Gastrocnemius medialis (tissue), 4 donors: ENCODE data around the gene C2CD4A. TPM values are rescaled to one million over a fixed set of nuclear protein-coding genes. Genes with fewer than 3 reads are reported as not detected.

Experiments used
- ATAC-seq, 2 donors: fragments of 150-250 bp; one replicate each; pipeline ENCODE4 v1.9.1; 2016
- DNase-seq, 2 donors: peaks; one replicate each; pipeline ENCODE4 v3.0.0-alpha.2; 2019
- H3K27ac ChIP-seq, 4 donors: fragments of 200-600 bp; sonication (generic); 1 replicate in 1 of 4; 2 replicates in 3 of 4; pipeline ENCODE4 v1.5.1; 2016 to 2018; ENCODE audit warnings: mild to moderate bottlenecking in 2 of 4, moderate library complexity in 1 of 4
- H3K27me3 ChIP-seq, 3 donors: fragments of 200-600 bp; sonication (generic) in 2 of 3; 1 replicate in 1 of 3; 2 replicates in 2 of 3; pipeline versions ENCODE4 v1.5.1 to v1.6.0; 2016 to 2019; ENCODE audit warnings: mild to moderate bottlenecking in 1 of 3, moderate library complexity in 1 of 3
- H3K36me3 ChIP-seq, 2 donors: fragments of 200-600 bp; sonication (generic) in 1 of 2; one replicate each; pipeline ENCODE4 v1.5.1; 2017 to 2018
- H3K4me1 ChIP-seq, 2 donors: fragments of 200-600 bp; sonication (generic) in 1 of 2; one replicate each; pipeline ENCODE4 v1.5.1; 2016 to 2017; ENCODE audit warnings: mild to moderate bottlenecking in 2 of 2
- H3K4me3 ChIP-seq, 4 donors: fragments of 200-600 bp; sonication (generic) in 3 of 4; 1 replicate in 1 of 4; 2 replicates in 3 of 4; pipeline ENCODE4 v1.5.1; 2016 to 2019; ENCODE audit warnings: mild to moderate bottlenecking in 2 of 4
- H3K9me3 ChIP-seq, 3 donors: fragments of 200-600 bp; sonication (generic) in 2 of 3; 1 replicate in 1 of 3; 2 replicates in 2 of 3; pipeline ENCODE4 v1.5.1; 2016 to 2019
- POLR2A ChIP-seq, 2 donors: fragments of 450-650 bp; IDR thresholded peaks; one replicate each; pipeline ENCODE4 v1.6.1; 2017; ENCODE audit warnings: antibody characterized with exemption in 2 of 2, mild to moderate bottlenecking in 2 of 2, moderate library complexity in 2 of 2
- in situ Hi-C, 4 donors: fragments of 200-750 bp; cut with MboI; loops; one replicate each; pipeline versions ENCODE4 v1.15.0 to v1.8.0; 2017; ENCODE audit warnings: low sequenced_read_pairs in 4 of 4
- intact Hi-C: fragments of 100-400 bp; cut with DNase I; formaldehyde crosslinking; loops from one replicate; pipeline ENCODE4 v1.15.1; 2023; ENCODE audit warnings: low total_unique reads
- total RNA-seq, 4 donors: library from RNA; depleted of rRNA; stranded (reverse); fragments of >200 nt; gene quantifications; one replicate each; pipeline versions ENCODE4 v1.1.0 to v1.2.3, GENCODE V29; 2016
- TF ChIP-seq, protein P1 (sequence below), 5 experiments: fragments of 450-650 bp in 3 of 5; fragments of 200-600 bp in 2 of 5; sonication (generic) in 2 of 5; IDR thresholded peaks in 4 of 5; conservative IDR thresholded peaks in 1 of 5; 1 replicate in 4 of 5; 2 replicates in 1 of 5; pipeline ENCODE4 v1.5.1; 2016 to 2019; ENCODE audit warnings: antibody characterized with exemption in 5 of 5, mild to moderate bottlenecking in 3 of 5, moderate library complexity in 3 of 5

The C2CD4A gene
- total RNA-seq, 4 donors from 2014 or later: 0.23 to 0.66 (median 0.47) TPM; not detected in 1

DNA sequence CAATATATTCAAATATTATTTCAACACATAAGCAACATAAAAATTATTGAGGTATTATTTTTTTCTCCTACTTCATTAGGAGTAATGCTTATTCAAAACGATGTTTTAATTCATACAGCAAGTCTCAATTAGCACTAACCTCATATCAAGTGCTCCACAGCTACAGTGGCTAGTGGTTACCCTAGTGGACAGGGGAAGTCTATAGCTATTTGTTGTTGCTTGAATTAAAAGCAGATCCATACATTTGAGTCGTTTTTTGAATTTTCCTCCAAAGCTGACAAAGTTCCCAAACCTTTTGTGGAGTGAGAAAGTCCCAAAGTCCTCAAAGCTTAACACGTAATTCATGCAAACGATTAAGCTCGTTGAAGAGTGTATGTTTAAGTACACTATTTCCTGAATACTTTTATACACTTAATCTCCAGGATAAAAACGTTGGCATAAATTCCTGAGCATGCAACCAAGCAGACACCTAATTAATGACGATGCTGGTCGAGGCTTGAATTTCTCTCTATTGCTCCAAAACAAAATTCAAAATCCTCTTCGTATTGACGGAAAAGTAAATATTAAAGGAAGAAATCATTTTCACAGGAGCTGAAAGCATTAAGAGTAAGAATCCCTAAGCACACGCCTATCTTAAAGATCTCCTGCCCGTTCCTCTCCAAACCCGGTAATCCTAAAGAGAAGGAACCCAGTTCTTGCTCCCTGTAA, 7.5 kb upstream of the C2CD4A start:
- Histone ChIP-seq H3K36me3 (no peaks in the 10 kb centered on the region), H3K9me3 (no peaks in the 10 kb centered on the region), H3K4me1 (peaks cover 13 to 20% of the 10 kb centered on the region in 2 donors), H3K27me3 (no peaks in the 10 kb centered on the region), H3K4me3 (peak overlapping the region; percentile 87 to 96 (median 90)), H3K27ac (peak overlapping the region; percentile 92 to 97 (median 94))
- intact Hi-C loops: no loop called here
- DNase-seq (no peak), ATAC-seq (no peak)
- in situ Hi-C loops: loop anchor here in 1 of 4 donors (25.0 kb wide), 1 partner anchor 97 kb away; no protein-coding TSS in a partner anchor
- TF ChIP-seq, protein P1, sequence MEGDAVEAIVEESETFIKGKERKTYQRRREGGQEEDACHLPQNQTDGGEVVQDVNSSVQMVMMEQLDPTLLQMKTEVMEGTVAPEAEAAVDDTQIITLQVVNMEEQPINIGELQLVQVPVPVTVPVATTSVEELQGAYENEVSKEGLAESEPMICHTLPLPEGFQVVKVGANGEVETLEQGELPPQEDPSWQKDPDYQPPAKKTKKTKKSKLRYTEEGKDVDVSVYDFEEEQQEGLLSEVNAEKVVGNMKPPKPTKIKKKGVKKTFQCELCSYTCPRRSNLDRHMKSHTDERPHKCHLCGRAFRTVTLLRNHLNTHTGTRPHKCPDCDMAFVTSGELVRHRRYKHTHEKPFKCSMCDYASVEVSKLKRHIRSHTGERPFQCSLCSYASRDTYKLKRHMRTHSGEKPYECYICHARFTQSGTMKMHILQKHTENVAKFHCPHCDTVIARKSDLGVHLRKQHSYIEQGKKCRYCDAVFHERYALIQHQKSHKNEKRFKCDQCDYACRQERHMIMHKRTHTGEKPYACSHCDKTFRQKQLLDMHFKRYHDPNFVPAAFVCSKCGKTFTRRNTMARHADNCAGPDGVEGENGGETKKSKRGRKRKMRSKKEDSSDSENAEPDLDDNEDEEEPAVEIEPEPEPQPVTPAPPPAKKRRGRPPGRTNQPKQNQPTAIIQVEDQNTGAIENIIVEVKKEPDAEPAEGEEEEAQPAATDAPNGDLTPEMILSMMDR (IDR thresholded peaks at IDR 0.05 in 4 of 5, conservative IDR thresholded peaks at IDR 0.05 in 1 of 5): no peak
- TF ChIP-seq POLR2A (IDR thresholded peaks at IDR 0.05): no peak

DNA sequence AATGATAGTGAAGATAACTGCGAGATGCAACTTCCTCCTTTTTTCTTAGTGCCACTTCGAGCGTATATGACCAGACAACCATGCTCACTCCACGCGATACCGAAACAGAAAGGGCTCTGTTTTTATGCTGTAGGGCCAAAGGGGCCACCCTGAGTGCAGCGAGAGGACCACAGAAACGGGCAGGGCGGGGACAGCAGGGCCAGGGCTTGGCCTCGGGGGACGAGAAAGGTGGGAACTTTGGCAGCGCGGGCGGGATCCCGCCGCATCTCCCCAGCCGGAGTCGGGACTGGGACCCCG, 7.0 kb upstream of the C2CD4A start:
- peak; percentile 48 to 52 for ATAC-seq
- H3K27me3 ChIP-seq: no peaks in the 10 kb centered on the region
- peak in 1 of 2 donors; percentile 33 for DNase-seq
- H3K36me3 ChIP-seq: no peaks in the 10 kb centered on the region
- intact Hi-C loops (loop anchor here (2.0 to 10.0 kb wide), 3 partner anchors 55 to 413 kb away; no protein-coding TSS in a partner anchor), in situ Hi-C loops (loop anchor here in 1 of 4 donors (25.0 kb wide), 1 partner anchor 97 kb away; no protein-coding TSS in a partner anchor)
- TF ChIP-seq POLR2A (IDR thresholded peaks at IDR 0.05): no peak
- TF ChIP-seq, protein P1 (IDR thresholded peaks at IDR 0.05 in 4 of 5, conservative IDR thresholded peaks at IDR 0.05 in 1 of 5): no peak
- H3K27ac ChIP-seq: peak overlapping the region; percentile 92 to 97 (median 94)
- no peaks in the 10 kb centered on the region for H3K9me3 ChIP-seq
- peak overlapping the region; percentile 87 to 96 (median 90) for H3K4me3 ChIP-seq
- peaks cover 8 to 17% of the 10 kb centered on the region in 2 donors for H3K4me1 ChIP-seq

DNA sequence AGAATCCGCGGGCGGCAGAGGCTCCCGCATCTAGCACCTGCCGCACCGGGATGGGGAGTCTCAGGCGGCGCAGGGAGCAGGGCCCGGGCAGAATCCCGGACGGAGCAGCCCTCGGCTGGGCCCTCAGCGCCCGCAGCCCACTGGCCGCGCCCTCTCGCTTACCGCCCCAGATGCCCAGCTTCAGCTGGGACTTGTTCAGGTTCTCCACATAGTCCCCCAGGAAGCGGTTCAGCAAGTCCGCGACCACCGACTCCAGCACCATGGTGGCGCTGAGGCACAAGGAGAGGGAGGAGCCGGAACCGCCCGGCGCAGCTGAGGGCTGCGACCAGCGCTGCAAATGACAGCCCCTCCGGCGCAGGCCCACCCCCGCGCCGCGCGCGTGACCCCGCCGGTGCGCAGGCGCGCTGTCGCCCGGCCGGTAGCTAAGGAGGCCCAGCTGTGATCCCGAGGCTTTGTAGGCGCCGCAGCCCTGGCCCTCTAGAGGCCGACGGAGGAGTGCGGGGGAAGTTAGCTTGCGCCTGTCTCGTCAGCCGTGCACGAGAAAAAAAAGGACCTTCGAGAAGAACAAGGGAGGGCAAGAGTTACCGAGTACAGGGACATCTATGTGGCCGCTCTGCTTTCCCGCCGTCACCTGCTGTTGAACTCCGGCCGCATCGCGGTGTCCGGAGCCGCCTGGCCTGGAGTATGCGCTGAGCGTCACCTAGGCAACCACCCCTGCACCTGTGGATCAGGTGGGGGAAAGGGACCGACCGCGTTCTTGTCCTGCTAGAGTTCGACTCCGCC, 6.5 kb upstream of the C2CD4A start, which contains the start of gene VPS13C:
VPS13C (minus strand) TSS at position 335 of the 783 bp plus-strand sequence; CDS start at position 262, 73 bp downstream.
- peaks cover 7 to 17% of the 10 kb centered on the region in 2 donors for H3K4me1 ChIP-seq
- ATAC-seq: peak; percentile 92 to 94
- no peaks in the 10 kb centered on the region for H3K36me3 ChIP-seq
- intact Hi-C loops (loop anchor here (2.0 to 10.0 kb wide), 3 partner anchors 54 to 412 kb away; no protein-coding TSS in a partner anchor), in situ Hi-C loops (loop anchor here in 1 of 4 donors (25.0 kb wide), 1 partner anchor 98 kb away; no protein-coding TSS in a partner anchor)
- H3K9me3 ChIP-seq: no peaks in the 10 kb centered on the region
- peak; percentile 93 to 94 for TF ChIP-seq POLR2A (IDR thresholded peaks at IDR 0.05)
- TF ChIP-seq, protein P1 (IDR thresholded peaks at IDR 0.05 in 4 of 5, conservative IDR thresholded peaks at IDR 0.05 in 1 of 5): peak; percentile 78 to 91 (median 90)
- peak; percentile 88 to 93 for DNase-seq
- H3K27ac ChIP-seq: peak within 1 kb of the TSS; percentile 92 to 97 (median 94)
- peak within 1 kb of the TSS; percentile 87 to 96 (median 90) for H3K4me3 ChIP-seq
- H3K27me3 ChIP-seq: no peaks in the 10 kb centered on the region

DNA sequence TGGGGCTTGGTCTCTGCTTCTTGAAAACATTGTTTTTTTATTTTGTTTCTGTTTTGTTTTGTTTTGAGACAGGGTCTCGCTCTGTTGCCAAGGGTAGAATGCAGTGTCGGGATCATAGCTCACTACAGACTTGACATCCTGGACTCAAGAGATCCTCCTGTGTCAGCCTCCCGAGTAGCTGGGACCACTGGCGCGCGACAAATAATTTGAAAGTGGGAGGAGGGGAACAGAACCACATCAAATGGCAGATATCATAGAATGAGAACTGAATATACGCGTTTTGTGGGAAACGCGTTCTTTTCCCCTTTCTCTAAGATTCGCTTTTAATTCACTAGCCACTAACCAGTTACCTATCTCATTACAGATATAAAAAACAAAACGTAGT, 5.9 kb upstream of the C2CD4A start:
- intact Hi-C loops (loop anchor here (2.0 to 10.0 kb wide), 3 partner anchors 54 to 411 kb away; no protein-coding TSS in a partner anchor), in situ Hi-C loops (loop anchor here in 1 of 4 donors (25.0 kb wide), 1 partner anchor 99 kb away; no protein-coding TSS in a partner anchor)
- no peaks in the 10 kb centered on the region for H3K27me3 ChIP-seq
- no peaks in the 10 kb centered on the region for H3K36me3 ChIP-seq
- H3K9me3 ChIP-seq: no peaks in the 10 kb centered on the region
- DNase-seq: no peak
- peak overlapping the region; percentile 92 to 97 (median 94) for H3K27ac ChIP-seq
- H3K4me1 ChIP-seq: peaks cover 7 to 17% of the 10 kb centered on the region in 2 donors
- peak overlapping the region; percentile 87 to 96 (median 90) for H3K4me3 ChIP-seq
- ATAC-seq: peak; percentile 6 to 20
- TF ChIP-seq, protein P1 (IDR thresholded peaks at IDR 0.05 in 4 of 5, conservative IDR thresholded peaks at IDR 0.05 in 1 of 5): no peak
- no peak for TF ChIP-seq POLR2A (IDR thresholded peaks at IDR 0.05)
